Stimulated activated CD4-positive, alpha-beta T cell treated with anti-CD3 and anti-CD28 coated beads, Interleukin-1b, Interleukin-23, amount 100 ng/mL, for 1 hour (primary cell): ENCODE results near the gene CDK2AP2.
"Not testable (repeated sequence)": the region's sequence is repeated elsewhere in the genome, so short reads cannot be mapped to it uniquely, and the experiment has no call there.

Experiments
- DNase-seq, 2 donors: peaks; one replicate each; pipeline ENCODE4 v3.0.0-alpha.2; 2020; ENCODE audit warnings: low read depth in 2 of 2

Gene CDK2AP2

GRCh38 chr11:67466367-67466766, 41.6 kb downstream of the CDK2AP2 start:
- DNase-seq: no peak

- DNase-seq: not testable (repeated sequence)
Observed at GRCh38 chr11:67465530-67465929, 42.4 kb downstream of the CDK2AP2 start.

GRCh38 chr11:67465189-67465510, 42.8 kb downstream of the CDK2AP2 start:
- DNase-seq: no peak

- DNase-seq: peak; percentile 82 to 91
Observed at GRCh38 chr11:67464411-67465188, 43.4 kb downstream of the CDK2AP2 start.

GRCh38 chr11:67463680-67464410, 44.1 kb downstream of the CDK2AP2 start:
- no peak for DNase-seq

GRCh38 chr11:67463186-67463585, 44.8 kb downstream of the CDK2AP2 start:
- DNase-seq: no peak

GRCh38 chr11:67458266-67458665, 49.7 kb downstream of the CDK2AP2 start:
- DNase-seq: no peak

GRCh38 chr11:67457453-67457852, 50.5 kb downstream of the CDK2AP2 start:
- DNase-seq: no peak
